MM.1S (cell line): ENCODE measurements around the gene IQCF5.

ENCODE experiments used
- DNase-seq: peaks from one replicate; pipeline ENCODE4 v3.0.0-alpha.2; 2015
- H2AFZ ChIP-seq: fragments of 300-600 bp; sonication (generic); 2 replicates; pipeline ENCODE4 v1.6.0; 2016; ENCODE audit warnings: antibody characterized with exemption, low read length
- H3F3A ChIP-seq: fragments of 300-600 bp; sonication (generic); 2 replicates; pipeline ENCODE4 v1.6.1; 2016; ENCODE audit warnings: mild to moderate bottlenecking, antibody characterized with exemption, low read length, moderate library complexity, mixed read lengths; ENCODE audit not compliant: insufficient read depth
- H3K27ac ChIP-seq: fragments of 300-600 bp; sonication (generic); 2 replicates; pipeline ENCODE4 v1.5.1; 2016; ENCODE audit warnings: mild to moderate bottlenecking, low read length
- H3K27me3 ChIP-seq: fragments of 300-600 bp; sonication (generic); replicated peaks from 2 replicates; pipeline ENCODE4 v1.6.0; 2016; ENCODE audit warnings: low read length; ENCODE audit not compliant: insufficient read depth
- H3K36me3 ChIP-seq: fragments of 300-600 bp; sonication (generic); replicated peaks from 2 replicates; pipeline ENCODE4 v1.6.1; 2016; ENCODE audit warnings: mild to moderate bottlenecking, low read length, mixed read lengths; ENCODE audit not compliant: insufficient read depth
- H3K4me1 ChIP-seq: fragments of 300-600 bp; sonication (generic); 2 replicates; pipeline ENCODE4 v1.6.1; 2016; ENCODE audit warnings: low read length, mixed read lengths
- H3K4me2 ChIP-seq: fragments of 300-600 bp; sonication (generic); 2 replicates; pipeline ENCODE4 v1.6.0; 2016; ENCODE audit warnings: low read depth, low read length
- H3K4me3 ChIP-seq: fragments of 300-600 bp; sonication (generic); 2 replicates; pipeline ENCODE4 v1.5.1; 2016; ENCODE audit warnings: low read length, mixed read lengths
- H3K79me2 ChIP-seq: fragments of 300-600 bp; sonication (generic); 2 replicates; pipeline ENCODE4 v1.6.1; 2016; ENCODE audit warnings: mixed run types, low read length, mixed read lengths
- H3K9ac ChIP-seq: fragments of 300-600 bp; sonication (generic); 2 replicates; pipeline ENCODE4 v1.6.1; 2016; ENCODE audit warnings: low read length, mixed read lengths
- H3K9me2 ChIP-seq: fragments of 300-600 bp; sonication (generic); replicated peaks from 2 replicates; pipeline ENCODE4 v1.6.1; 2016; ENCODE audit warnings: mild to moderate bottlenecking, low read length, mixed read lengths; ENCODE audit not compliant: insufficient read depth
- H3K9me3 ChIP-seq: fragments of 300-600 bp; sonication (generic); replicated peaks from 2 replicates; pipeline ENCODE4 v1.6.1; 2016; ENCODE audit warnings: mild to moderate bottlenecking, low read length, mixed read lengths; ENCODE audit not compliant: insufficient read depth
- H4K20me1 ChIP-seq: fragments of 300-600 bp; sonication (generic); 2 replicates; pipeline ENCODE4 v1.6.1; 2016; ENCODE audit warnings: mild to moderate bottlenecking, low read length, moderate library complexity, mixed read lengths; ENCODE audit not compliant: insufficient read depth
- CTCF ChIP-seq: fragments of 300-600 bp; sonication (generic); IDR thresholded peaks from 2 replicates; pipeline ENCODE4 v1.5.1; 2016; ENCODE audit warnings: antibody characterized with exemption, low read length, mixed read lengths
- EZH2 ChIP-seq: fragments of 300-600 bp; sonication (generic); optimal IDR thresholded peaks from 2 replicates; pipeline ENCODE3; 2017; ENCODE audit warnings: low read depth, mild to moderate bottlenecking, antibody characterized with exemption, low read length, mixed read lengths
- EZH2phosphoT487 ChIP-seq: fragments of 300-600 bp; sonication (generic); IDR thresholded peaks from 2 replicates; pipeline ENCODE4 v1.6.1; 2018; ENCODE audit warnings: antibody characterized with exemption, low read length

The IQCF5 gene

DNA sequence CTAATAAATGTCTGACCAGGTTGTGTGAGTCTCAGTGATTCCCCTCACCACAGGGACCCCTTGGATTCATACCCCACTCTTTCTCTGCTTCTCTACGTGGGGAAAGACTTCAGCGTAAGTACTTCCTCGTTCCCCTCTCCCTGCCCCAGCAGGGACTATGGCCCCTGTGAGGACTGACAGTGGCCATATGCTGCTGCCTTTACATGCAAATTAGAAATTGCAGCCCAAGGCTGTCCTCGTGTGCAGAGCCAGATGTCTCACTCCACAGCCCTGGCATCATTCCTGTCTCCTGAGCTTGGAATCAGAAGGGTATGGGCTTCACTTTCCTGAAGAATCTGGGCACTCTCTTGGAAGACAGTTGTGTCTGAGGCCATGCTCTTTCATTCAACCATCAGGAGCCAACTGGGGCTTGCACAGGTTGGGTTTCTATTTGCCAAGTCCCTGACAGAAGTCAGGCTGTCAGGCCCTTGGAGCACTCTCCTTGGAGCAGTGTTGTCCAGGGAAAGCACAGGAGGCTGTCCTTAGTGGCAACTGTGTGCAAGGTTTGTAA lies 44.5 kb downstream of the IQCF5 start:
- Histone ChIP-seq H3K36me3 (no peaks in the 10 kb centered on the region), H3K27me3 (no peaks in the 10 kb centered on the region), H3K4me2 (no peak overlapping the region), H3K9me2 (no peaks in the 10 kb centered on the region), H3K4me1 (no peaks in the 10 kb centered on the region), H3K4me3 (no peak overlapping the region), H3K9ac (no peak overlapping the region), H3K79me2 (no peaks in the 10 kb centered on the region), H2AFZ (no peak overlapping the region), H3F3A (no peaks in the 10 kb centered on the region), H3K9me3 (no peaks in the 10 kb centered on the region), H4K20me1 (no peaks in the 10 kb centered on the region), H3K27ac (no peak overlapping the region)
- no peak for DNase-seq
- no peak for TF ChIP-seq CTCF
- no peak for TF ChIP-seq EZH2
- TF ChIP-seq EZH2phosphoT487, result no peak

GRCh38 chr3:51830345-51830744 lies 45.1 kb downstream of the IQCF5 start:
- no peak for DNase-seq
- H2AFZ ChIP-seq, result no peak overlapping the region
- no peak overlapping the region for H3K4me2 ChIP-seq
- no peaks in the 10 kb centered on the region for H3K27me3 ChIP-seq
- no peak overlapping the region for H3K27ac ChIP-seq
- H3K9me3 ChIP-seq, result no peaks in the 10 kb centered on the region
- H3F3A ChIP-seq, result no peaks in the 10 kb centered on the region
- no peak overlapping the region for H3K4me3 ChIP-seq
- no peak overlapping the region for H3K9ac ChIP-seq
- no peaks in the 10 kb centered on the region for H3K79me2 ChIP-seq
- no peaks in the 10 kb centered on the region for H3K4me1 ChIP-seq
- H3K9me2 ChIP-seq, result no peaks in the 10 kb centered on the region
- TF ChIP-seq CTCF (no peak), EZH2 (no peak), EZH2phosphoT487 (no peak)
- H4K20me1 ChIP-seq, result no peaks in the 10 kb centered on the region
- no peaks in the 10 kb centered on the region for H3K36me3 ChIP-seq

GRCh38 chr3:51828297-51828696 lies 47.1 kb downstream of the IQCF5 start:
- Histone ChIP-seq H3K9me3 (no peaks in the 10 kb centered on the region), H3K27ac (no peak overlapping the region), H3K4me2 (no peak overlapping the region), H3K4me3 (no peak overlapping the region), H3K27me3 (no peaks in the 10 kb centered on the region), H3K4me1 (no peaks in the 10 kb centered on the region), H2AFZ (no peak overlapping the region), H3K79me2 (no peaks in the 10 kb centered on the region), H3K36me3 (no peaks in the 10 kb centered on the region), H3F3A (no peaks in the 10 kb centered on the region), H3K9ac (no peak overlapping the region), H4K20me1 (no peaks in the 10 kb centered on the region), H3K9me2 (no peaks in the 10 kb centered on the region)
- TF ChIP-seq EZH2phosphoT487, result no peak
- no peak for TF ChIP-seq CTCF
- no peak for TF ChIP-seq EZH2
- no peak for DNase-seq
